PC-3 (cell line): ENCODE results near the gene ZXDC.

Experiments
- CTCF ChIP-seq: fragments of 300-600 bp; sonication (generic); conservative IDR thresholded peaks from 2 replicates; pipeline ENCODE4 v1.5.1; 2017; ENCODE audit warnings: antibody characterized with exemption, low read depth, mild to moderate bottlenecking, low read length
- EZH2 ChIP-seq: fragments of 300-600 bp; sonication (generic); IDR thresholded peaks from one replicate; pipeline ENCODE4 v1.6.1; 2017; ENCODE audit warnings: antibody characterized with exemption, mild to moderate bottlenecking, low read length; ENCODE audit not compliant: unreplicated experiment

- no peak for TF ChIP-seq CTCF
- no peak for TF ChIP-seq EZH2
Measured at GRCh38 chr3:126390201-126390600, 85.5 kb downstream of the ZXDC start.
